ENCODE results near the gene HOXA3. TPM values are rescaled to one million over a fixed set of nuclear protein-coding genes. Genes with fewer than 3 reads are reported as not detected.

Gene HOXA3
- total RNA-seq, 1 donor from 2014 or later = not detected

DNA sequence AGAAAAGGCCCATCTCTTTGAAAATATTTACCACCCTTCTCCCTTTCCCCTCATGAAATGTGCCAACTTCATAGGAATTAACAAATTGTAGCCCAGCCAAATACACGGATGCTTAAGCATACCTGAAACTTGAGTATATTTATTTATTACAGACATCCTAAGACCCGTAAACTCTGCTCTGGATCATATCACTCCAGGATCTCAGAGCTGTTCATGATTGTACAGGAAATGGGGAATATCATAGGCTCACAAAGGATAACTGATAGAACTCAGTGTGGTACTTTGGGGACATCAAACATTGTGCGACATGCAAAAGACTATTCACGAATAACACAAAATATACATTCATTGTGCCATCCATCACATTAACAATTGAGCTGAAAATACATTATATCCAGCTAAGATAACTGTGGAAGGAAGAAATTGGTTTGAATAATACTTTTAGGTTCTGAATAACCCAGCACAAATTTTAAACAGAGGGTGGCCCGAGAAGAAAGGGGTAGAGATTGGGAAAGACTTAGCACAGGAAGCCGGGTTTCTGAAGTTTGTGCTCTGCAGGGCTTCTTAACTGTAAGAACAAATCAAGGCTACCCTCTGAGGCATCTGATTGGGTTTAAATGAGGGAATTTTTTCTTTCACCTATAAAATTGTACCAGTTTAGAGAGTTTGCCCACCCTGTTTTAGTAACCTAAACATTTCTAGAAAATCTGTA lies 59.0 kb downstream of the HOXA3 start:
- no peak overlapping the region for H3K27ac Mint-ChIP-seq
- H3K36me3 Mint-ChIP-seq (ENCODE audit: low read depth) = peaks cover 3% of the 10 kb centered on the region
- no peak for DNase-seq (ENCODE audit: low spot score)
- H3K4me1 Mint-ChIP-seq (ENCODE audit: low read depth) = peaks cover 13% of the 10 kb centered on the region
- H3K9me3 Mint-ChIP-seq = no peaks in the 10 kb centered on the region
- no peak overlapping the region for H3K4me3 Mint-ChIP-seq (ENCODE audit: low read depth)
- H3K27me3 Mint-ChIP-seq (ENCODE audit: low read depth) = peaks cover 83% of the 10 kb centered on the region
- intact Hi-C loops (cut with micrococcal nuclease) = loop anchor here (5.0 kb wide), 1 partner anchor 149 kb away; the partner anchor contains the start of gene EVX1

DNA sequence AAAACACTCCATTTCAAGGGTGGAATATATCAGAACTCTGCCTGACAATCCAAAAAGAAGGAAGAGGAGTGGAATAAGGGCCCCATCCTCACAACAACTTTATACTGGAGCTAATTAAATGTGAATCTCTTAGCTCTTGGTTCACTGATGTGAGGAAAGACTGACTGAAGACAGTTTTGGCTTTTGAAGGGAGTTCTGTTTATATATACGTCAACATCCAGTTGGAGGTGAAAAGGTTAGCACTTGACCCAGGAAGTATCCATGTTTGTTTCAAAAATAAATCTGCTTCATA lies 59.6 kb downstream of the HOXA3 start:
- Mint-ChIP-seq H3K9me3 (no peaks in the 10 kb centered on the region), H3K4me3 (ENCODE audit: low read depth) (no peak overlapping the region), H3K4me1 (ENCODE audit: low read depth) (peaks cover 13% of the 10 kb centered on the region), H3K27me3 (ENCODE audit: low read depth) (peaks cover 81% of the 10 kb centered on the region), H3K36me3 (ENCODE audit: low read depth) (peaks cover 3% of the 10 kb centered on the region), H3K27ac (no peak overlapping the region)
- DNase-seq (ENCODE audit: low spot score) = no peak
- intact Hi-C loops (cut with micrococcal nuclease) = loop anchor here (5.0 kb wide), 1 partner anchor 150 kb away; the partner anchor contains the start of gene EVX1

DNA sequence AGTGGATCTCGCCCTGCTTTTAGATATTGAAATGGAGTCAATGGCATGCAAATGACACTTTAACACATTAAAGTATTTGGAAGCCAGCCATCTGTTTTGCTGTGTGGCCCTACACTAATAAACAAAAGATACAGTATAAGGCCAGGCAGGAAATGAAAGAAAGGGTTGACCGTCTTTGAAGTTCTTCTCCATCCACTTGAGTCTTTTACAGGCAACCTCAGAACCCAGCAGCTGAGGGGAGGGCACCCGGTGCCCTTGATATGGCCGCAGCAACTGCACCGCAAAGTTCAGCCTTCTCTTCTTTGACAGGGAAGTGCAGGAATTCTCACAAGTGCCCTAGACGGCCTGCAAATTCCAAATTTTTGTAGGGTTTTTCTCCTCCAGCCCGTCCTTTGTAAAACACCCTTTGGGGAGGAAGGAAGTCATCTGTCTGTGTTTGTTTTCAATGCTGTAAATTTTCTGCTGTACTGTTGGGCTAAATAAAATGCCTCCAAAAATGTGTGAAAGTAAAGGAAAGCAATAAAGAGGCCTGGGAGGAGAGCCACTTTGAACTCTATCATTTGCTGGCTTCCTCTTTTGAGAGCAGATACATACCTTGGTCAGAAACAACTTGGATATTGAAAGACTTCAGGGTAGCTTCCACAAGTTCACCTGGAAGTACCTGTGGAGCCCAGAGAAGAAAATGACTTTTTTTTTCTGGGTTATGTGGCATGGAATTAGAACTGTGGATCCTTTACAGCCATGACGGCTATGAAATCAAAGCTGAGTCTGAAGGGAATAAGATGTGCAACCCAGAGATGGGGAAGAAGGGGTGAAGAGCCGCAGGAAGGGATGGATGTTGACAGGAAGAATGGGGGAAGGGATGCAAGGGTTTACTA lies 60.2 kb downstream of the HOXA3 start:
- Mint-ChIP-seq H3K4me3 (ENCODE audit: low read depth) (no peak overlapping the region), H3K9me3 (no peaks in the 10 kb centered on the region), H3K27me3 (ENCODE audit: low read depth) (peaks cover 83% of the 10 kb centered on the region), H3K27ac (no peak overlapping the region), H3K36me3 (ENCODE audit: low read depth) (peaks cover 2% of the 10 kb centered on the region), H3K4me1 (ENCODE audit: low read depth) (peaks cover 12% of the 10 kb centered on the region)
- DNase-seq (ENCODE audit: low spot score) = no peak
- intact Hi-C loops (cut with micrococcal nuclease) = loop anchor here (5.0 kb wide), 1 partner anchor 150 kb away; the partner anchor contains the start of gene EVX1

DNA sequence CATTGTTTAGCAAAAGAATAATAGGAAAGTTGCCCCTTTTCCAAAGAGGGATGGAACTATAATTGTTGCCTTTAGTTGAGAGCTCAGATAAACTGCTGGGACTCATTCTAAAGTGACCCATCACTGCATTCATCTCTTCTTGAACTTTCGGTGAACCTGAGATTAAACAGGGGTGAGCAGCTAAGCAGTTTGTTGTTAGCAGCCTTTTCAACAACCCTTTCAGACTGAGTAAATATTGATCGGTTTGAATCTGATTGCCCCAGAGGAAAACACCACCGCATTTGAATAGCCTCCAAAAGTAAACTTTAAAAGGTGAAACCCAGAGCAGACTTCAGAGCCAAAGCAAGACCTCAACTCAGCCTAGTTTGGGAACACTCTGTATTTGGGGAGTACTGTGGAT lies 61.3 kb downstream of the HOXA3 start:
- Mint-ChIP-seq H3K4me1 (ENCODE audit: low read depth) (peaks cover 10% of the 10 kb centered on the region), H3K27ac (no peak overlapping the region), H3K36me3 (ENCODE audit: low read depth) (no peaks in the 10 kb centered on the region), H3K9me3 (no peaks in the 10 kb centered on the region), H3K4me3 (ENCODE audit: low read depth) (no peak overlapping the region), H3K27me3 (ENCODE audit: low read depth) (peaks cover 83% of the 10 kb centered on the region)
- intact Hi-C loops (cut with micrococcal nuclease) = loop anchor here (5.0 kb wide), 1 partner anchor 151 kb away; the partner anchor contains the start of gene EVX1
- no peak for DNase-seq (ENCODE audit: low spot score)

DNA sequence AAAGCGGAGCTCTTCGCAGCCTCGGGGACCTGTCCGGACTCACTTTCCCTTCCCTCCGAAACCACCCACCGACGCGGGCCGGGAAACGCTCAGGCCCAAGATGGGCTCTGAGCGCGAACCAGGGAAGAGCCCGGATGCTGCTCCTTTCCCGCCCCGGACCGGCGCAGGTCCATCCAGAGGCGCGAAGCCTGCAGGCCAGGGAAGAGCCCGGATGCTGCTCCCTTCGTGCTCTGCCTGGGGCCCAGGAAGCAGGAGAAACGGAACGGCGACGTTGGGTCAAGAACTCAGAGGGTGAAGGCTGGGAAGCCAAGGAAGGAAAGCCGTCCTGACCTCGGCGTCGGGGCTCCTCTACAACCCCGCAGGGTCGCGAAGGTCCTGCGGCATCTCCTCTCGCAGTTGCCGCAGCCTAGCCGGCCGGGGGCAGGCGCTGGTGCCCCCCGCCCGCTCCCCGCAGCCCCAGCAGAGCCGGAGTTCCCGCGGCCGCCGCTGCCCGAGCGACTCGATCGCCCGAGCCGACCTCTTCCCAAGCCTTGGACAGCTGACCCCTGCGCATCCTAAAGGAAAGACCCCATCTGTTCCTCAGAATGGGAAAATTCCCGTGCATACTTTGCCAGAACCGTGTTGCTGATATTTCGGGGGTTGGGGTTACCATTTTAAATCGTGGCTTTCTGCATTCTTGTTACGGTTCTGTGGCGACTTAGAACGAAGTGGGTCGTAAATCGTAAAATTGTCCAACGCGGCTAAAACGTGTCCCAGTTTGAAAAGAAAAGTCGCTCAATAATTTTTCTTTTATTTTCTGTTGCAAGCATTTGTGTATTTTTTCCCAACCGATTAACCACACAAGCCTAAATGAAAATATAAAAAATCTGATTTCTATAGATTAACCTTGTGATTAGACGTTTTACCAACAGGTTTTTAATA lies 64.1 kb downstream of the HOXA3 start:
- no peaks in the 10 kb centered on the region for H3K4me1 Mint-ChIP-seq (ENCODE audit: low read depth)
- H3K4me3 Mint-ChIP-seq (ENCODE audit: low read depth) = no peak overlapping the region
- H3K36me3 Mint-ChIP-seq (ENCODE audit: low read depth) = no peaks in the 10 kb centered on the region
- H3K9me3 Mint-ChIP-seq = no peaks in the 10 kb centered on the region
- H3K27me3 Mint-ChIP-seq (ENCODE audit: low read depth) = peaks cover 71% of the 10 kb centered on the region
- DNase-seq (ENCODE audit: low spot score) = no peak
- no peak overlapping the region for H3K27ac Mint-ChIP-seq
- intact Hi-C loops (cut with micrococcal nuclease) = no loop called here

DNA sequence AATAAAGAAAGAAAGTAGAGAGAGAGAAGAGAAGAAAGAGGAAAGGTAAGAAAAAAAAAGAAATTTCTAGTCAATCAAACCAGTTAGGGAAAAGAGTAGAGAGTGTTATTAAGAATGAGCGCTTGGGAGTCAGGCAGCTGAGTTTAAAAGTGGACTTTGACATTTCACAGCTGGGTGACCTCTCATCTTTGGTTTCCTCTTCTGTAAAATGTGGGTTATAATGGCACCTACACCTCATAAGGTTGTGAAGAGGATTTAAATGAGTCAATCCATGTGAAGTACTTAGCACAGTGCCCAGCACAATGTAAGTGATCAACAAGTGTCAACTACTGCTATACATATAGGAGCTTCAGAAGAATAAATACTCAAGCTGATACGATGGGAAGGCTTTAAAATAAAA lies 68.7 kb downstream of the HOXA3 start:
- peaks cover 7% of the 10 kb centered on the region for H3K4me1 Mint-ChIP-seq (ENCODE audit: low read depth)
- H3K27ac Mint-ChIP-seq = no peak overlapping the region
- H3K9me3 Mint-ChIP-seq = no peaks in the 10 kb centered on the region
- H3K4me3 Mint-ChIP-seq (ENCODE audit: low read depth) = no peak overlapping the region
- no peak for DNase-seq (ENCODE audit: low spot score)
- no peaks in the 10 kb centered on the region for H3K36me3 Mint-ChIP-seq (ENCODE audit: low read depth)
- peaks cover 32% of the 10 kb centered on the region for H3K27me3 Mint-ChIP-seq (ENCODE audit: low read depth)
- intact Hi-C loops (cut with micrococcal nuclease) = no loop called here

DNA sequence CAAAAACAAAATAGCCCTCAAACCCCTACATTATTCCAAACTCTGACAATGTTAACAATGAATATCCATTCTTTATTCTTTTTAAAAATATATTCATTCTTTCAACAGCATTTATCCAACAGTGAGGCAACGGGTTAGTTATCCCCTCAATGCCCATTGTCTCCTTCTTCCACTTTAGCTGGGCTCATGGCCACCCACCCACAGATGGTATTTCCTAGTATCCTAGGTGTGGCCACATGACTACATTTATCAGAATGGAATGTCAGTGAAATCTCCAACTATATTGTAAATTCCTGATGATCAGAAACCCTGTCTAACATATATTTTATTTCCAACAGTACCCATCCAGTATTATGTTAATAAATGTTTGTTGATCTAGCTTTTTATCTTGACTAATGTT lies 70.2 kb downstream of the HOXA3 start:
- peaks cover 7% of the 10 kb centered on the region for H3K4me1 Mint-ChIP-seq (ENCODE audit: low read depth)
- H3K9me3 Mint-ChIP-seq = no peaks in the 10 kb centered on the region
- peaks cover 20% of the 10 kb centered on the region for H3K27me3 Mint-ChIP-seq (ENCODE audit: low read depth)
- H3K4me3 Mint-ChIP-seq (ENCODE audit: low read depth) = no peak overlapping the region
- intact Hi-C loops (cut with micrococcal nuclease) = no loop called here
- H3K36me3 Mint-ChIP-seq (ENCODE audit: low read depth) = no peaks in the 10 kb centered on the region
- H3K27ac Mint-ChIP-seq = no peak overlapping the region
- no peak for DNase-seq (ENCODE audit: low spot score)

DNA sequence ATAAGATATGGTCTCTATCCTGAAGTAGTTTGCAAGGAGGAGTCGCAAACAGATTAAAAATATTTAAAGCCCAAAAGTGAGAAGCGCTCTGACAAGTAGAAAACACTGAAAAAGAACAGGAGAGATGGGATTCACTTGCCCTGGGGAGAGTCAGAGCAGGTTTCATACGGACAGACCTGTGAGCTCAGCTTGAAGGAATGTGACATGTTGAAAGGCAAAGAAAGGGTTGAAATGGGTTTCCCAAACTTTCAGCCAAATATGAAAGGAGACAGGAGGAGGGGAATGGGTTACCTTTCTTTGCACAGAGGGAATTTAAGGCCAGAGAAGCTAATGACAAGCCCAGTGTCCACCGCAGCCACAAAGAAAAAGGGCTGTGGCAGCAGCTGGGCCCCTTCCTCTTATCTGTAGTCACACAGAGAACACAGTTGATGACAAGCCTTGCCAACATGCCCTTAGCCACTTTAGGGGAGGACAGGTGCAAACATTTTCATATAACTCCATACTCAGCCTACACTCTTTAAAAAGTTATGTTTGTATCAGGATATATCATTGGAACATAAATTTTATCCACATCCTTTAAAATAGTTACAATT lies 71.4 kb downstream of the HOXA3 start:
- Mint-ChIP-seq H3K36me3 (ENCODE audit: low read depth) (no peaks in the 10 kb centered on the region), H3K27me3 (ENCODE audit: low read depth) (peaks cover 16% of the 10 kb centered on the region), H3K27ac (no peak overlapping the region), H3K4me3 (ENCODE audit: low read depth) (no peak overlapping the region), H3K4me1 (ENCODE audit: low read depth) (peaks cover 7% of the 10 kb centered on the region), H3K9me3 (no peaks in the 10 kb centered on the region)
- no peak for DNase-seq (ENCODE audit: low spot score)
- intact Hi-C loops (cut with micrococcal nuclease) = no loop called here

DNA sequence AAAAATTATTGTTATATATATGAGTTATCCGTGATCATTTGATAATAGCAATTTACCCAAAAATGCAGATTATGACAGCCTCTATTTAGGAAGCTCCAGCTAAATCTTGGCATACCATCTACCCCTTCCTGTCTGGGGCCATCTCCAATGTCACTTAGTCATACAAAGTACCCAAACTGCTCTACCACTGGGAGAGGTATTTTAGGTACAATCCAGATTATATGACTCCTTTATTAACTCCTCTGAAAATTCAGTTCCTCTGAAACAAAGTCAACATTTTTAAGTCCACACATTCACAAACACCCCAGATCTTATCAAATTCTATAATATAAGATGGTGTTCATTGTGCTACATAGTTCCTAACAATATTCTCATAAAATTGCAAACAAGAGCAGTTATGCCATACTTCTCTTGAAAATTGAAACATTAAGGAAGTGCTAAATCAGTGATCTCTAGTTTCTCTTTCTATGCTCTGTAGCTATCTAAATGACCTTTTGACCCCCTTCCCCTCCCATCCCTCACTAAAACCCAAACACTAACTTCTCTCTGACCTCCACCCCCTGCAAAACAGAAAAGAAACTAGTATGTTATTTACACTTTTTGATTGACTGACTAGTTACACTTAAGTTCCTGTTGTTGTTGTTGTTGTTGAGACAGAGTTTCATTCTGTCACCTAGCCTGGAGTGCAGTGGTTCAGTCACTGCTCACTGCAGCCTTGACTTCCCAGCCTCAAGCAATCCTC lies 73.0 kb downstream of the HOXA3 start:
- peaks cover 7% of the 10 kb centered on the region for H3K4me1 Mint-ChIP-seq (ENCODE audit: low read depth)
- DNase-seq (ENCODE audit: low spot score) = no peak
- intact Hi-C loops (cut with micrococcal nuclease) = no loop called here
- H3K4me3 Mint-ChIP-seq (ENCODE audit: low read depth) = no peak overlapping the region
- H3K27me3 Mint-ChIP-seq (ENCODE audit: low read depth) = peaks cover 15% of the 10 kb centered on the region
- no peaks in the 10 kb centered on the region for H3K9me3 Mint-ChIP-seq
- H3K27ac Mint-ChIP-seq = no peak overlapping the region
- H3K36me3 Mint-ChIP-seq (ENCODE audit: low read depth) = no peaks in the 10 kb centered on the region

DNA sequence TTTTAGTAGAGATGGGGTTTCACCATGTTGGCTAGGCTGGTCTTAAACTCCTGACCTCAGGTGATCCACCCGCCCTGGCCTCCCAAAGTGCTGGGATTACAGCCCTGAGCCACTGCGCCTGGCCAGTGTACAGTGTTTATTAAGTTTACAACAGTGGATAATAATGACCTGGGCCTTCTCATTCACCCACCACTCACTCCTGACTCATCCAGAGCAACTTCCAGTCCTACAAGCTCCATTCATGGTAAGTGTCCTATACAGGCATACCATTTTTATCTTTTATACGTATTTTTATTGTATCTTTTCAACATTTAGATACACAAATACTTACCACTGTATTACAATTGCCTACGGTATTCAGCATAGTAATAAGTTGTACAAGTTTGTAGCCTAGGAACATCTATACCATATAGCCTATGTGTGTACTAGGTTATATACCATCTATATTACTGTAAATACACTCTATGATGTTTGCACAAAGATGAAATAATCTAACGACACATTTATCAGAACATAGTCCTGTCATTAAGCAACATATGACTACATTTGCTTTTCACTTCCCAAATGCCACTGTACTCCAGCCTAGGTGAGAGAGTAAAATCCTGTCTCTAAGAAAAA lies 73.7 kb downstream of the HOXA3 start:
- no peak overlapping the region for H3K27ac Mint-ChIP-seq
- H3K27me3 Mint-ChIP-seq (ENCODE audit: low read depth) = peaks cover 11% of the 10 kb centered on the region
- H3K36me3 Mint-ChIP-seq (ENCODE audit: low read depth) = no peaks in the 10 kb centered on the region
- intact Hi-C loops (cut with micrococcal nuclease) = no loop called here
- no peak for DNase-seq (ENCODE audit: low spot score)
- peaks cover 7% of the 10 kb centered on the region for H3K4me1 Mint-ChIP-seq (ENCODE audit: low read depth)
- no peaks in the 10 kb centered on the region for H3K9me3 Mint-ChIP-seq
- no peak overlapping the region for H3K4me3 Mint-ChIP-seq (ENCODE audit: low read depth)

DNA sequence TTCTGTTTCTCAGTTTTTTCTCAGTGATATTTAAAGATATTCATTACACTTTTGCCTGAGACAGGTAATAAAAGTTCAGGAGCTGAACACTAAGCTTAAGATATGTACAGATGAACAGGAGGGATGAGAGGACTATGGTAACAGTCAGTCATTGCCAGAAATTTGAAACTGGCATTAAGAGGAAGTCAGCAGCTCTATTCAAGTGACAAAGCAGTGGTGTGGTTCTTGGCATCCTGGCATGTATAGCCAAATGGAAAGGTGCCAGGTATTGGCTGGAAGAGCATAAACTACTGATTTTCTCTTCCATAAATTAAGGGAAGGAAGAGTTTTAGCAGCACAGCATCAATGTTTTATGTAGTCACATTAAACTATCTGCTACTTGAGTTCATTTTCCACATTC lies 79.3 kb downstream of the HOXA3 start:
- no peak overlapping the region for H3K27ac Mint-ChIP-seq
- no peaks in the 10 kb centered on the region for H3K36me3 Mint-ChIP-seq (ENCODE audit: low read depth)

More for the DNA sequence above, 79.3 kb downstream of the HOXA3 start:
- DNase-seq (ENCODE audit: low spot score) = no peak
- Mint-ChIP-seq H3K4me1 (ENCODE audit: low read depth) (no peaks in the 10 kb centered on the region), H3K27me3 (ENCODE audit: low read depth) (peaks cover 4% of the 10 kb centered on the region), H3K9me3 (no peaks in the 10 kb centered on the region), H3K4me3 (ENCODE audit: low read depth) (no peak overlapping the region)
- intact Hi-C loops (cut with micrococcal nuclease) = no loop called here
